VCaP (cell line): ENCODE measurements around the gene POLR3G.

Experiments
- H3K27ac ChIP-seq: fragments of 450-650 bp; 2 replicates; pipeline ENCODE4 v1.5.1; 2017
- CTCF ChIP-seq: fragments of 450-650 bp; conservative IDR thresholded peaks from 2 replicates; pipeline ENCODE4 v1.5.1; 2017; ENCODE audit warnings: mild to moderate bottlenecking, moderate library complexity

POLR3G gene

DNA sequence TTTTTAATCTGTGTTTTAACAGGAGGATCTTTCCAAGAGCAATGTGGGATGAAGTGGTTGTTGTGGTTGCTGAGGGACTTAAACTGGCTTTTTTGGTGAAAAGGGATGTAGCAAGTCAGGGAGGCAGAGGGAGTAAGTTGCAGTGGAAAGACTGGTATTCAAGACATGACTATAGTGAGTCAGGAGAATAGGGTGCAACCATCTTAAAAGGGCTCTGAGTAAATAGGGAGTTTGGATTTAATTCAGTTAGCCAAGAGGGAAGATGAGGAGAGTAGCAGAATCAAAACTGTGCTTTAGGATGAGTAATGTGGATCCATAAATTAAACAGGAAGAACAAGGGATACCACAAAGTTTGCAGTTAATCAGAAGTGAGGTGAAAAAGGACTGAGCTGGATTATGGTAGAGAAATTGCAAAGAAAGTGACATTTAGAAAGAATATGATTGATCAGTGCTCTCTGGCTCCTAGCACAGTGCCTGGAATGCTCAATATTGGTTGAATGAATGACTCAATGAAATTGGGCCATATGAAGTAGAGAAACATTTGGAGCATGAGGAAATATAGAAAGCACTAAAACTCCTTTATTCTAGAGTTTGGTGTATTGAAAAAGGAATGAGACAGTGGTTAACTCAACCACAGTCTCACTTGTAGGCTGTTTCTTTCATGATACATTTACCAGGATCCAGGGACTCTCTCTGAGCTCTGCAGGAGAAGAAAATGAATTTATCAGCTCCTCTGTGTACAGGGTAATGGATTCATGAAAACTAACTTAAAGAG lies 5.1 kb downstream of the POLR3G start:
- TF ChIP-seq CTCF, result no peak
- no peak overlapping the region for H3K27ac ChIP-seq

DNA sequence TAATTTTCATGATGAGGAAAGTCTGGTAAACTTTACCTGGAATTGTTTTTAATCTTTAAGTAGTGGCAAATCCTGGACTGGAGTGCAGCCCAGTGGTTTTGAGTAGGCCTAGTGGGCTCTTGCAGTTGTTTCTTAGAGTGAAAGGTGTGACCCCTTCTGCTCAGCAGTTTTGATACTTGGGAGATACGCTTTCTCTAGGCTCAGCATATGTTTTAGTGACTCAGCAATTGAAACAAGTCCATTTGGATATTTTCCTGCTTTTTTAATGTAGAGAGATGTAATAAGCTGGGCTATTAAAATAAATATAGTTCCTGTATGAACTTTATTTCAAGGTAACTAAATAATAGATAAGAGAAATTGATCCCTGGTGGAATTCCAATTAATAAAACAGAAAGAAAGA lies 6.0 kb downstream of the POLR3G start:
- H3K27ac ChIP-seq, result no peak overlapping the region
- TF ChIP-seq CTCF, result no peak

GRCh38 chr5:90483206-90483605 lies 8.5 kb downstream of the POLR3G start:
- TF ChIP-seq CTCF, result no peak
- H3K27ac ChIP-seq, result no peak overlapping the region

GRCh38 chr5:90484540-90484939 lies 9.9 kb downstream of the POLR3G start:
- H3K27ac ChIP-seq, result peak overlapping the region; percentile 70
- TF ChIP-seq CTCF, result no peak

- peak overlapping the region; percentile 42 for H3K27ac ChIP-seq
- TF ChIP-seq CTCF, result no peak
These were observed 14.1 kb downstream of the POLR3G start for GRCh38 chr5:90488791-90489190.

DNA sequence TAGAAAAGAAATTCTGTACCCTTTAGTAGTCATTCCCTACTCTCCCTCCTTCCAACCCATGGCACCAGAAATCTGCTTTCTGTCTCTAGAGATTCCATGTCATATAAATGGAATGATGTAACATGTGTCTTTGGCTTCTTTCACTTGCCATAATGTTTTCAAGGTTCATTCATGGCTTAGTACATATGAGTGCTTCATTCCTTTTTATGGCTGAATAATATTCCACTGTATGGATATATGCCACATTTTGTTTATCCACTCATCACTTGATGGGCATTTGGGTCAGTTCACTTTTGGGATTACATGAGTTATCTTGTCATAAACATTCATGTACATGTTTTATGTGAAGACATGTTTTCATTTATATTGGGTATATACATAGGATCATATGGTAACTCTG lies 19.4 kb downstream of the POLR3G start:
- no peak for TF ChIP-seq CTCF
- H3K27ac ChIP-seq, result no peak overlapping the region

DNA sequence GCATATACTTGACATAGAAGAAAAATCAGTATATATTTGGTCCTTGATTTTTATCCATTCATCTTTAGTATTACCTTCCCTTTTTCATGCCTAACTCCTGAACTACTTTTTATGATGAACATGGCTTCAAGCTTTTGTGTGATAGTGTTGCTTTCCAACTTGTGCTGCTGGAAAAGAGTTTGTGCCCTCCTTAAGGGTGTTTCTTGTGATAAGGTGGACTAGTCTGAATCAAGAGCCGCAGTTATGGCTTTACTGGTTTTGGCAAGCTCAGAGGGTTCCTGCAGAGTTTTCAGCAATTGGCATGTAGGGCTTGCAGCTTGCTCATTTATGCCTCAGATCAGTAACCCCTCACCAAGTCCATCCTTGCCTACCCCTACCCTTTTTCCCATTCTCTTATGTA lies 20.5 kb downstream of the POLR3G start:
- no peak overlapping the region for H3K27ac ChIP-seq
- no peak for TF ChIP-seq CTCF
